SK-N-SH (cell line): ENCODE results near the gene NT5C1A.

ENCODE experiments used
- EP300 ChIP-seq, 2 experiments: IDR thresholded peaks; 2 replicates each; pipeline versions ENCODE4 v1.4.0 to v1.6.1; 2012; ENCODE audit warnings: borderline replicate concordance in 1 of 2, low read depth in 1 of 2, low read length in 1 of 2
- FOSL2 ChIP-seq: IDR thresholded peaks from 2 replicates; pipeline ENCODE4 v1.4.0; 2012; ENCODE audit warnings: low read depth, mild to moderate bottlenecking, moderate library complexity, borderline replicate concordance
- IRF3 ChIP-seq: fragments of 150-350 bp; IDR thresholded peaks from 2 replicates; pipeline ENCODE4 v1.6.1; 2016; ENCODE audit warnings: mild to moderate bottlenecking, low read depth, low read length
- RAD21 ChIP-seq: IDR thresholded peaks from 2 replicates; pipeline ENCODE4 v1.6.1; 2012; ENCODE audit warnings: mild to moderate bottlenecking, low read length
- SMC3 ChIP-seq: IDR thresholded peaks from 2 replicates; pipeline ENCODE4 v1.6.1; 2012; ENCODE audit warnings: low read depth, low read length, improper control_type of control experiment
- TCF12 ChIP-seq: IDR thresholded peaks from 2 replicates; pipeline ENCODE4 v1.4.0; 2012
- TF ChIP-seq, protein P1 (sequence below): fragments of 200-600 bp; sonication (generic); IDR thresholded peaks from 2 replicates; pipeline ENCODE4 v1.6.1; 2017; ENCODE audit warnings: antibody characterized with exemption, mild to moderate bottlenecking, moderate library complexity
- TF ChIP-seq, protein P2 (sequence below): IDR thresholded peaks from 2 replicates; pipeline ENCODE4 v1.6.1; 2012; ENCODE audit warnings: mild to moderate bottlenecking, low read depth, low read length, moderate library complexity

- TF ChIP-seq EP300 (IDR thresholded peaks at IDR 0.05; ENCODE audit: borderline replicate concordance in 1 of 2, low read depth in 1 of 2, low read length in 1 of 2) = no peak
- no peak for TF ChIP-seq RAD21
- TF ChIP-seq, protein P1, sequence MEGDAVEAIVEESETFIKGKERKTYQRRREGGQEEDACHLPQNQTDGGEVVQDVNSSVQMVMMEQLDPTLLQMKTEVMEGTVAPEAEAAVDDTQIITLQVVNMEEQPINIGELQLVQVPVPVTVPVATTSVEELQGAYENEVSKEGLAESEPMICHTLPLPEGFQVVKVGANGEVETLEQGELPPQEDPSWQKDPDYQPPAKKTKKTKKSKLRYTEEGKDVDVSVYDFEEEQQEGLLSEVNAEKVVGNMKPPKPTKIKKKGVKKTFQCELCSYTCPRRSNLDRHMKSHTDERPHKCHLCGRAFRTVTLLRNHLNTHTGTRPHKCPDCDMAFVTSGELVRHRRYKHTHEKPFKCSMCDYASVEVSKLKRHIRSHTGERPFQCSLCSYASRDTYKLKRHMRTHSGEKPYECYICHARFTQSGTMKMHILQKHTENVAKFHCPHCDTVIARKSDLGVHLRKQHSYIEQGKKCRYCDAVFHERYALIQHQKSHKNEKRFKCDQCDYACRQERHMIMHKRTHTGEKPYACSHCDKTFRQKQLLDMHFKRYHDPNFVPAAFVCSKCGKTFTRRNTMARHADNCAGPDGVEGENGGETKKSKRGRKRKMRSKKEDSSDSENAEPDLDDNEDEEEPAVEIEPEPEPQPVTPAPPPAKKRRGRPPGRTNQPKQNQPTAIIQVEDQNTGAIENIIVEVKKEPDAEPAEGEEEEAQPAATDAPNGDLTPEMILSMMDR = no peak
- TF ChIP-seq IRF3 = no peak
- TF ChIP-seq, protein P2, sequence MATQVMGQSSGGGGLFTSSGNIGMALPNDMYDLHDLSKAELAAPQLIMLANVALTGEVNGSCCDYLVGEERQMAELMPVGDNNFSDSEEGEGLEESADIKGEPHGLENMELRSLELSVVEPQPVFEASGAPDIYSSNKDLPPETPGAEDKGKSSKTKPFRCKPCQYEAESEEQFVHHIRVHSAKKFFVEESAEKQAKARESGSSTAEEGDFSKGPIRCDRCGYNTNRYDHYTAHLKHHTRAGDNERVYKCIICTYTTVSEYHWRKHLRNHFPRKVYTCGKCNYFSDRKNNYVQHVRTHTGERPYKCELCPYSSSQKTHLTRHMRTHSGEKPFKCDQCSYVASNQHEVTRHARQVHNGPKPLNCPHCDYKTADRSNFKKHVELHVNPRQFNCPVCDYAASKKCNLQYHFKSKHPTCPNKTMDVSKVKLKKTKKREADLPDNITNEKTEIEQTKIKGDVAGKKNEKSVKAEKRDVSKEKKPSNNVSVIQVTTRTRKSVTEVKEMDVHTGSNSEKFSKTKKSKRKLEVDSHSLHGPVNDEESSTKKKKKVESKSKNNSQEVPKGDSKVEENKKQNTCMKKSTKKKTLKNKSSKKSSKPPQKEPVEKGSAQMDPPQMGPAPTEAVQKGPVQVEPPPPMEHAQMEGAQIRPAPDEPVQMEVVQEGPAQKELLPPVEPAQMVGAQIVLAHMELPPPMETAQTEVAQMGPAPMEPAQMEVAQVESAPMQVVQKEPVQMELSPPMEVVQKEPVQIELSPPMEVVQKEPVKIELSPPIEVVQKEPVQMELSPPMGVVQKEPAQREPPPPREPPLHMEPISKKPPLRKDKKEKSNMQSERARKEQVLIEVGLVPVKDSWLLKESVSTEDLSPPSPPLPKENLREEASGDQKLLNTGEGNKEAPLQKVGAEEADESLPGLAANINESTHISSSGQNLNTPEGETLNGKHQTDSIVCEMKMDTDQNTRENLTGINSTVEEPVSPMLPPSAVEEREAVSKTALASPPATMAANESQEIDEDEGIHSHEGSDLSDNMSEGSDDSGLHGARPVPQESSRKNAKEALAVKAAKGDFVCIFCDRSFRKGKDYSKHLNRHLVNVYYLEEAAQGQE = no peak
- TF ChIP-seq FOSL2 = no peak
- TF ChIP-seq SMC3 = no peak
- TF ChIP-seq TCF12 = no peak
These were observed 7.9 kb upstream of the NT5C1A start for GRCh38 chr1:39679821-39680220.
